Measurements from ENCODE around the gene ULK3.

Gene ULK3

DNA sequence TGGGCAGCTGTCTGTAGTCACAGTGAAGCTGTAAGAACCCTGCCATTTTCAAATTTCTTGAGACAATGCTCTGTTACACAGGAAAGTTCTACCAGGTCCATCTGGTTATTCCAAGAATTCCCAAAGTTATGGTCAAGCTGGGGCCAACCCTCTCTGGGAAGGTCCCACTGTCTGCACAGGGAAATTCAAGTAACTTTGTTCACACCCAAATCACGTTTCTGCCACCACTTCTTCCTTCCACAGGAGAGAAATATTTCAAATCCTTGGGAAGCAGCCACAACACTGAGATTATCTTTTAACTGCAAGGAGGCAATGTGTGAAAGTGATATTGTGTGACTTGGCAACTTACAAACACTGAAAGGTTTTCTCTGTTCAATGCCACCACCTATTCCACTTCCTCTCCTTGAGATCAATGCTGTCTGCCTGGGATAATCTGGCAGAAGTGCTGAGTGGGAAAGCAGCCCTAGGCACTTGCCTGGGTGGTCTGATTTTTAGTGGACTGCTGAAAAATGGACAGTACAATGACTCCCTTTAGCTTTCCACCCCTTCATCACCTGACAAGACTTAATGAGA lies 24.6 kb upstream of the ULK3 start:
- no peak for DNase-seq

DNA sequence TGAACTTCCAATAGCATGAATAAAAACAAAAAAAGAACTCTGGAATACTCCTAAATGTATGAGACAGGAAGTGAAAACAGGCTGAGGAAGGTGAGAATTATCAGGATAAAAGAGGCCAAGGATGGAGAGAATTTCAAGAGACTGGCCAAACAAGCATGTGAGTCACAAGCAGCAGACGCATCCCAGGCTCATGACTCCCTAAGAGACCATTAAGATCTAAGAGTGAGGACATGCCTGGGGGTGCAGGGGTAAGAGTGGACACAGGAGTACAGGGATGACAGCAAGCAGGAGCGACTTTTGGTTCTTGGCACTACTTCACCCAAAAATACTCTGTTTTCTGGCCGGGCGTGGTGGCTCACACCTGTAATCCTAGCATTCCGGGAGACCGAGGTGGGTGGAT lies 23.1 kb upstream of the ULK3 start:
- no peak for DNase-seq

DNA sequence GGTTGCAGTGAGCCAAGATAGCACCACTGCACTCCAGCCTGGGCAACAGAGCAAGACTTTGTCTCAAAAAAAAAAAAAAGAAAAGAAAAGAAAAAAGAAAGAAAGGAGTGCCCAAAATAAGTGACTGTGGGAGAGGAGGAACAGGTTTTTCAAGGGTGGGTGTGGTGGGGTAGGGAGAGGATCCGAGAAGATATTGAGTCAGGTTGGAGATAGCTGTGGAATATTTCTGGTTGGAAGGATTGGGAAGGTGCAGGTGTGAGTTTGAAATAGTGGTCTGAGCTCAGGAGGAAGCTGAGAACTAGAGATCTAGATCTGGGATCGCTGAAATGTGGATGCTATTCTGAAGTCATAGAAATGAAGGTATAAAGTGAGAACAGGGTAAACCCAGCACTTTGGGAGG lies 22.4 kb upstream of the ULK3 start:
- no peak for DNase-seq

DNA sequence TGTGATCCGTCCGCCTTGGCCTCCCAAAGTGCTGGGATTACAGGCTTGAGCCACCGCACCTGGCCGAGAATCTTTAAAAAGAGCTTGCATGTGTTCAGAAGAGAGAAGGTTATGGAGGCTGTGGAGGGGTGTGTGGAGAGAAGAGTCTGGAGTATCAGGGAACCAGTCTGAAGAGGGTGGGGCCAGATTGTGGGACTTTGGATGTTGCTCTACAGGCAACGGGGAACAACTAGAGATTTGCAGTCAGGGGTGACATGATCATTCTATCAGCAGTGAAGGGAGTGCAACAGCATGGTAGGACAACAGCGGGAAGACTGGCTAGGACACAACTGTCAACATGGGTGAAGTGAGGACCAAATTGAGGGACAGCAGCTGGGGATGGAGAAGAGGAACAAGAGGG lies 21.3 kb upstream of the ULK3 start:
- DNase-seq = no peak

DNA sequence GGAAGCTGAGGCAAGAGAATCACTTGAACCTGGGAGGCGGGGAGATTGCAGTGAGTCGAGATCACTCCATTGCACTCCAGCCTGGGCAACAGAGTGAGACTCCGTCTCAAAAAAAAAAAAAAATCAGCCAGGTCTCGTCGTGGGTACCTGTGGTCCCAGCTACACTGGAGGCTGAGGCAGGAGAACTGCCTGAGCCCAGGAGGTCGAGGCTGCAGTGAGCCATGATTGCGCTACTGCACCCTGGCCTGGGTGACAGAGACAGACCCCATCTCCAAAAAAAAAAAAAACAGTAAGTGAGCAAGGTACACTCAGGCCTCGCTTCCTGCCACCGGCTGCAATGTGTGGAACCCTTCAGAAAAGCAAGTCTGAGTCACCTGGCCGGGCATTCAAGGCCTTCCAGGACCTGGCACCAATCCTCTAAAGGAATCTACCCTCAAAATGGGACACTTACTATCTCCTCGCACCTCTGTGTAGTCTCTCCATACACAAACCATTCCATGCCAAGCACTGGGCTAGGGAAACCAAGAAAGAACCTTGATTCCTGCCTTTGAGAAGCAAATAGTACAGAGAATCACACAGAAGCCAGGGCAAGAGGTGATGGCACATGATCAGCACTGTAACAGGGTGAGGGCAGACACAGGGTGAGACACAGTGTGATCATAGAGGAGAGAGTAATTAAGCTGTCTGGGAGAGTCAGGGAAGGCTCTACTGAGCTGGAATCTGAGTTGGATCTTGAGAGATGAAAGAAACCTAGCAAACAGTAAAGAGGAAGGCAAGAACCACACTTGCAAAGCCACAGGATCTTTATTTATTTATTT lies 20.5 kb upstream of the ULK3 start:
- no peak for DNase-seq

DNA sequence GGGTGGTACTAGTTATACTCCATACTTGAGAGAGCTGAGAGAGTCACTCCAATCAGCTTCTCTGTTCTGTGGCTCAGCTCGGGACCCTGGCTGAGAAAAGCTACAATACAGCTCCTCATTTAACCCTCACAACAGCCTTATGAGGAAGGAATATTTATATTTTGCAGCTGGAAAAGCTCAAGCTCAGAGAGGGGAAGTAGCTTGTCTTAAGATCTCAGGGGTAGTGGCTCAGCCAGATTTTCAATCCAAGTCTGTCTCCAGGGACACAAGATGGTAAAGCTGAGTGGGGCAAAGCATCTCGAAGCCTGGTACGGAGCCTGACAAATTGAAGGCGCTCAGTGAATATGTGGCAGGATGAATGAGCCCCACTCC lies 15.4 kb upstream of the ULK3 start:
- no peak for DNase-seq

DNA sequence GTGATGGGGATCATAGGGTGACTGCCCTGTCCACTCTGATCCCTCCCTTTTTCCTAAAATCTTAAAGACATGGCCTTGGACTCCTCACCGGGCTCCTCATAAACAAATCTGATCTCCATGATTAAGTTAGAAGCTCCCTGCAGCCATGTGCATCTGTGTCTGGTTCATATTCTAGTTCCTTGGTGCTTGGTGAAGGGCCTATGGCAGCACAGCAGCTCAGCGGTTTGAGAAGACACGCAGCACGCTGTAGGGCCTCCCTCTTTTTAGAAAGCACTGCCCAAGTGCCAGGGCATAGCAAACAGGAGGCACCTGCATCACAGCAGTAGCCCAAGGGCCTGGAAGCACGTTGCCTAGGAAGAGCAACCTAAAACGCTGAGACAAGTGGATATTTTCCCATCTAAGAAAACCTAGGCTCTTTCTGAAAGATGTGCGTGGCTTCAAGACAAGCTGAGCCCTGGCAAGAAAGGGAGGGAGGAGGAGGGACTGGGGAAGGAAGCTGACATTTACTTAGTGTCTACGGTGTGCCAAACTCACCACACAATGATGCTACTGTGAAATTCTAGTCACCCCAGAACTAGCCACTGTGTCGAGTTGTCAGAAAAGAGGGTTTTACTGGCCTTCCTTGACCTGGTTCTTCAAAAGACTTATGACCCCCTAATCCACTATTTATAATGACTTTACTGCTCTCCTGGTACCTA lies 14.9 kb upstream of the ULK3 start:
- DNase-seq = no peak

DNA sequence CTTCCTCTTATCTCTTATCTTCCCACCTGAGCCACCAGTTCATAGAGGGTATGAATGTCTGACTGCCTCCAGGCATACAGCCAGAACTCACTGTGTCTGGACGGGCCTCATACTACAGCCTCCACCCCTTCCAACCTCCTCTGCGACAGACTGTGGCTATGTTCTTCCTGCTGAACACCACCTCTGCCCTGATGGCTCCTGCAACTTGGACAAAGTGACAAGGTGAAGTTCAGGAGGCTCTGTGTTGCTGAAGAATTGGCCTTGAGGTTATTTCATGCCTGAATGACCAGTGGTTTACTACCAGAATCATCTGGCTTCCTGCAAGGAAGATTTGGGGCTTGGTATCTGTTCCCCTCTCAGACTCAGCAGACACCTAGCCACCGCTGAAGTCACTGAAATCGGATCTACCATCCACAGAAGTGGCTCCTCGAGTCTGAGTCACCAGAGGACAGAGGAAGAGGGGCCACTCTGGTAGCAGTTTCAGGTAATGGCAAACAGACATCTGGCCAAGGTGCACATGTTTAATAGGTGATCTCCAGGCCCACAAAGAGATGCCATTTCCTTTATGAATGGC lies 14.2 kb upstream of the ULK3 start:
- no peak for DNase-seq

DNA sequence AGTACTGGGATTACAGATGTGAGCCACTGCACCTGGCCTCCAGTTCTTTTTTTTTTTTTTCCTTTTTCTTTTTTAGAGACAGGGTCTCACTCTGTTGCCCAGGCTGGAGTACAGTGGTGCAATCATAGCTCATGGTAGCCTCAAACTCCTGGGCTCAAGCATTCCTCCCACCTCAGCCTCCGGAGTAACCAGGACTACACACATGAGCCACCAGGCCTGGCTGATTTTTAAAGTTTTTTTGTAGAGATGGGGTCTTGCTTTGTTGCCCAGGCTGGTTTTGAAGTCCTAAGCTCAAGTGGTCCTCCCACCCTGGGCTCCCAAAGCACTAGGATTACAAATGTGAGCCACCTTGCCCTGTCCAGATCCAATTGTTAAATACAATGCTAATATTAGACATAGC lies 13.6 kb upstream of the ULK3 start:
- no peak for DNase-seq

DNA sequence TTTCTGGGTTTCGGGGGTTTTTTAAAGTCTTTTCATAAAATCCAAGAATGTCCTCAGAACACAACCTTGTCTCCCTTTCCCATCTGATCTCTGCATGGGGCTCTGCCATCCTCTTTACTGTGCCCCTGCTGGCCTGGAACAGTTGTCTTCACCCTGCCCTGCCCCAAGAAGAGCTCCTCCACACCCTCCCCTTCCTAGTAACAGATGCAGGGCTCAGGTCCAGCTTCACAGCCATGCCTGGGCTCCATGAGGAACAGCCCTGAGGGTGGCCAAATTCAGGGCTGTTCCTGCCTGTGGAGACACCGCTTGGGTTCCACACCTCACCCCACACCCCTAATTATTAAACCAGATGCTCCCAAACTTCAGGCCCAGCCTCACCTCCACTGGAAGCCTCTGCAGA lies 12.9 kb upstream of the ULK3 start:
- no peak for DNase-seq

DNA sequence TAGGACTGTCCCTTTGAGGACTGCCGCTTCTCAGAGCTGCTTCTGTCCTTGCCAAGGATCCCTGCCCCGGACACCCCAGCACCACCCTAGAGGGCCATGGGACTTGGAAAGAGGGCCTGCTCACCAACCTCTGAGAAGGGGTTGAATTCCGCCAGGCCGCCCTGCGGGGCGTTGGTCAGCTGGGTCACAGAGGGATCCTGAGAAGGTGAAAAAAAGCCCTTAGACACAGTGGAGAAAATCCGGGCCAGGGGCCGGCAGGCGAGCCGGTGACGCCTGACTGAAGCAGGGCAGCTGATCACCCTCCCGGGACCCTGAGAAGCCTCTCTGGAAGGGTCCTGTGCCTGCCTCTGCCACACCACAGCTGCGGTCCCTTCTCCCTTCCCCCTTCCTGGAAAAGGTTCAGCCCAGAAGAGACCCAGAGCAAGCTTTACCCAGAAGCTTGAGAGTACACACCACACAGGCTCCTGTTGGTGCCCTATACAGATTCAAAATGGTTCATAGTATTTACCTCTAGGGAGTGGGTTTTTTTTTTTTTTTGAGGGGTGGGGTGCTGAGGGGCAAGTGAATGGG lies 11.6 kb upstream of the ULK3 start:
- no peak for DNase-seq

DNA sequence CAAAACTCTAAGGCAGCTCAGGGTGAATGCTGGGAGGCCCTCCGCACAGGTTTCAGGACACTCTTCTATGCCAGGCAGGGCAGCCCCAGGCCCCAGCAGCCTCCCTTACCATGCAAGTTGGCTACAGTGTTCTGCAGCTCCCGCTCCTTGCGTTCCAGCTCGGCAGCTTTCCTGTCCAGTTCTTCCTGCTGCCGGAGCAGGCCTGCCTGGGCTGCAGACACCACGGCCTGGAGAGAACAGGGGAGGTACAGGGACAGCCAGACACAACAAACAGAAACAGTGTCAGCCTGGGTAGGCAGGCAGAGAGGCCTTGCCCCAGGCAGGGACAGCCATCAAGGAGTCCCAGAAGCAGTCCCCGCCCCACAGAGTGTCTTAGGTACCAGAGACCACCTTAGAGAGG lies 9.0 kb upstream of the ULK3 start:
- no peak for DNase-seq

DNA sequence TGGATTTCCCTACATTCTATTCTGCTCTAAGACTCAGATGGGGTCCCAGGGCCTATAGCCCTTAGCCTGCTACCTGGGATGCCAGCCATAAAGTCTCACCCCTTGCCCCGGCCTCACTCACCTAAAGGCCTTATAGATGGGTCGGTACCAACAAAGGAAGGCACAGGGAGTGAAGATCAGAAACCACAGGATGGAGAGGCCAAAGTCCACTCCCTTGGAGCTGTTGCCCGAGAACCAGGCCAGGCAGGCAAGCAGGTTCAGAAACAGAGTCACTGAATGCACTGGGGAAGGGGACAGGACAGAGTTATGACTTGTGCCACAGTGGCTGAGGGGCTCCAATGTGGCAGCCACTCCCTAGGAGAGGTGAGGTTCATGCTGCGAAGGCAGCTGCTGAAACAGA lies 7.4 kb upstream of the ULK3 start:
- no peak for DNase-seq

DNA sequence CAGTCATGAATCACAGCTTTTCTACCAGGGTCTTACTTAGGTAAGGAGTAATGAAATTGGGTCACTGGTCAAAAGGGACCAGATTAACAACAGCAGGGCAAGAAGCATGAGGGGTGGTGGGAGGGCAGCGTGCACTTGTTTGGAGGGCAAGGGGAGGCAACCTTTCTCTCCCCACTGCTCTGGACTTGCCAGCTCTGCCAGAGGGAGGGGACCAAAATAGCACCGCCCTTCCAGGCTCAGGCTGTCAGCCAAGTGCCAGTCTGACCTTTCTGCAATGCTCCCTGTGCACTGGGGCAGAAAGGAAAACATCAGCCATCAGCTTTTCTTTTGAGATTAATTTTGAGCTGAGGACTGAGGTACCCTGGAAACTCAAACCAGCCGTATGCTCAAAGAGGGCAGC lies 4.5 kb upstream of the ULK3 start:
- DNase-seq = no peak

DNA sequence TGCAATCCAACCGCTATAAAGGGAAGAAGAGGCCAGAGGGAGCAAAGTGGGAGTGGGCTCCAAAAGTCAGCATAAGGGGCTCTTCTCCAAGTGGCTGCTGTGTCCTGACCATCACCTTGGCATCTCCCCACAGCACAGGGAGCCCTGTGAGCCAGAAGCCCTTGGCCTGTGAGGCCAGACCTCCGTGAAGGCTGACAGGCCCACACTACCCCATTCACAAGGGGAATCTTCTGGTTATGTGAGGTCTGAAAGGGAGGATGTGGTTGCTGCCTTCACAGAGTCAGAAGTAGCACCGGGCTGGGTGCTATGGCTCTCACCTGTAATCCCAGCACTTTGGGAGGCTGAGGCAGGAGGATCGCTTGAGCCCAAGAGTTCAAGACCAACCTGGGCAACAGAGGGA lies 2.6 kb upstream of the ULK3 start:
- no peak for DNase-seq

DNA sequence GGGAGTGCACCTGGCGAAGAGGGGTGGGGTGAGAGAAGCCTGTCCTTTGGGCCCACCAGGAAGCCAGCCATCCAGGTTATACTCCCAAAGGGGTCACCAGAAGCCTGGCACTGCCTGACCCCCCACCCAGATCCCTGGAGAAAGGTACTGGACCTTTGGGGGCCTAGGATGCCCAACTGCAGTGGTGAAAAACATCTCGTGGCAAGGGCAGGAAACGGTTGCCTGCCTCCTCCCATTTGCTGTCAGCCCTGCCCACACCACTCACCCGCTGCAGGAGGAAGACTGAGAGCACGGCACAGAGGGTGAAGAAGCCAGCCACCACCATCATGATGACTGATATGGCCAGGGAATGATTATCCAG lies 2.2 kb upstream of the ULK3 start:
- no peak for DNase-seq

DNA sequence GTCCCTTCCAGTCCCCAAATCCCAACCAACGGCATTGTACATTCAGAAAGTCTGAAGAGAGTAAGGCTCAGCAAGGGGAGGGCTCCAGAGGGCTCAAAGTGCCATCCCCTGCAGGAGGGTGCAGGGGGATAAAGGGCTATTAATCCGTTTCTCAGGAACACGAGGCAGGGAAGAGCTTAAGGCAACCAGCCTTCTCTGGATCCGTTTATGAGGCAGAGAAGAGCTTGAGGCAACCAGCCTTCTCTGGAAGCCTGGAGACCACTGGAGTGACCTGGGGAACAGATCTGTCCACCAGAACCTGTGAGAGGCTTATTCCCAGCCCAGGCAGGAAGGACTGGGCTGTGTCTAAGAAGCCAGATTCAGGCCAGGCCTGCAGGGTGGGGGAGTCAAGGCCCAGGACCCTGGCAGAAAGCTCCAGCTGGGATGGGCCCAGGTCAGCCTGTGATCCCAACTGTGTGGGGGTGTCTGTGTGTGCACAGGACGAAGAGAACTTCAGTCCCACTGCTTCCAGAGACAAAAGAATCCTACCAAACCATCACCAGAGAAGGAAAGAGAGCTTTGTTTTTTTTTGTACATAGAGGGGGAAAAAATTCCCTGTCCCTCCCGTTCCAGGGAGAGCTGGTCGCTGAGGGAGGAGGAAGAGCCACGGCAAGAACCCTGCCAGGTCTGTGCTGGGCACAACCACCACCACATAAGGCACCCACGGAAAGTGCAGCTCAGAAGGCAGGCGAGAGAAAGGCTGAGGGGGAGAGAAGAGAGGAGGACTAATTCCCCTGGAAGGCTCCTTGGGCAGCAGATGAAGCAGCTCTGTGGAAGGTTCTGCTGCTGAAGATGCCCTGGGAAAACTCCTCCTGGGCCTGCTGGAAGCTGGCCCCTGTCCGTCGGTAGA lies 1.6 kb upstream of the ULK3 start:
- no peak for DNase-seq

DNA sequence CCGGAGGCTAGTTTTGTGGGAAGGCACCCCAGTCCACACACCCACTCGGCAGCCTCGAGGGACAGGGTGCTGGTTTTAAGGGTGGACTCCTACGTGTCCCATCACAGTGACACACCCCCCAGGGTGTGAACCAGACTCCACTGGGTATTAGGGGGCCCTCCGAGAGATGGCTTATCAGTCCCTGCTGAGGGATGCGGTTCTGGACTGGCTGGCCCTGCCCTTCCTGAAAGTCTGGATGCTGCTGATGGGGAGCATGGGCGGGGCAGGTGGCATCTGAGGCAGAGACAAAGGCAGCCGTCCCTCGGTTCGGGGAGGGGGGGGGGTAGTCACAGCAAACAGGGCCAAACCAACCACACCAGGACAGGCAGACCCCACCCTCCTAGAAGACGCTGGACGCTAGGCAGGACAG lies 939 bp upstream of the ULK3 start:
- DNase-seq = no peak

DNA sequence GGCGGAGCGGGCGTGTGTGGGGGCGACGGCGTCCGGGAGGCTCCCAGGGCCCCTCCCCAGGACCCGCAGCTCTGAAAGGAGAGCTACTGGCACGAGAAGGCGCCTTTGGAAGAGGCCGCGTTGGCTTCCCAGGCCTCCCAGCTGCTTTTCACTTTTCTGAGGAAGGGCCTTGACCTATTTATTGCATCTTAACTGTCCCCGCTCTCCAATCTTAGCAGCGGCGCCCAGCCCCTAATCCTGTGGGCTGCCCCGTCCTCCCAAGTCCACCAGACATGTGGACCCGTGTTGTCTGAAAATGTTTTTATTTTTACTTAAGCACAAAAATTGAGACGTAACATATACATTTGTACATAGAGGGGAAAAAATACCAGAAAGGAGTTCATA lies 481 bp upstream of the ULK3 start:
- no peak for DNase-seq

DNA sequence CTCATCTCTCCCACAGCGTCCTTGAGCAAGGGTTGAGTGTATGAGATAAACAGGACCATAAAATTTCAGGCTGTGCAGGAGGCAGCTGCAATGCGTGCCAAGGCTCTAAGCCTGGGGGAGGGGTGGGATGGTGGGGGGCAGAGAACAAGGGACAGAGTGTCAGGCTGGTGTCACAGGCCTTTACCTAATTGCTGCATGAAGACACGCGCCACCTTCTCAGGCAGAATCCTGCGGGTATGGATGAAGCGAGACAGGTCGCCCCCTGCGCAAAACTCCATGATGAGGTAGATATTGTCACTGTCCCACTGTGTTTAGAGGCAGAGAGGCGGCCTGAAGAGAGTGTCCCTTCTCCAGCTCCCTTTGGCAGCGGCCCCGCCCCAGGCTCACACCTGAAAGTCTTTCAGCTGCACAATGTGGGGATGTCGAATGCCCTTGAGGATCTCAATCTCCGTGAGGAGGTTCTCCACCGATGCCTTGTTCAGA lies 1.0 kb downstream of the ULK3 start:
- DNase-seq = no peak

DNA sequence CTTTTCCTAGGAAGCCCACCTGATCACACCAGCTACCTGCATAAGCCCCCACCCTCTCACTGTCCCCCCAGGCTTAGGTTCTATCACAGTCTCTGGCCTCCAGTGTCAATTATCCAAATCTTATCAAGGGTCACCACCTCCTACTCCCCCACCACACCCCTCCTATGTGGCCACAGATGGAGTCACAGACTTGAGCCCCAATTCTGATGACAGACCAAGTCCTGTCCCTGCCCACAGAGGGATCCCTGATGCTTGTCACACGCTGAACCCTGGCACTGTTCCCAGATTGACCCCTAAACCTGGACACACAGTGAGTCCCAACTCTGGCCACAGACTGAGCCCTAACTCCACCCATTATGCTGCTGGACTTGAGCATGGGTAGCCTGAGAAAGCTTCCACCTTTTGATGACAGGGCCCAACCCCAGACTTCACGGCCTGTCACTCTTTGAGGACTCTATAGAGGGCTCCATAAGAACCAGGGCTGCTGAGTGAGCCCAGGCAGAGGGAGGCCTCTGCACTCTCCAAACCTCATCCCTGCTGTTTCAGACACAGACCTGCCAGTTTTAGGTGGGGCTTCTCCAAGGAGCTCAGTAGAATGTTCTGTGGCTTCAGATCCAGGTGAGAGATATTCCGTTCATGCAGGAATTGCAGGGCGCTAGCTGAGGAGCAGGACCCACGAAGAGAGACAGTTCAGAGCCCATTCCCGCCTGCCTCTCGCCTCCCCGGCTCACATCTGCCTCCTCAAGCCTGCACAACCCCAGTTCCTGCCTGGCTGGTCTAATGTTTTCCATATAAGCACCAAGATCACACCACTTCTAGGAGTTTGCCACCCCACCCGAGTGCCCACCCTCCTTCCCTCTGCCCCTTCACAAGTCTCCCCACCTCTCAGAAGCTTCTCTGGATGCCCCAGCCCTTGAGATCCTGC lies 1.8 kb downstream of the ULK3 start:
- no peak for DNase-seq
